ENCODE measurements around the gene DCUN1D5. TPM values are rescaled to one million over a fixed set of nuclear protein-coding genes. Genes with fewer than 3 reads are reported as not detected.

Gene DCUN1D5
- total and polyA plus RNA-seq, 2 experiments from 2014 or later = 136 to 189 TPM

- H3F3A ChIP-seq (replicated peaks; ENCODE audit: low read depth) = no peaks in the 10 kb centered on the region
- H3K9me2 ChIP-seq (ENCODE audit: insufficient read depth) = 0 out of 2 replicates have a peak, but pooled peaks cover 1% of the 10 kb centered on the region
- H3K4me3 ChIP-seq = no peak overlapping the region
- H3K36me3 ChIP-seq (ENCODE audit: insufficient read depth) = no peaks in the 10 kb centered on the region
- Mint-ChIP-seq H3K36me3 (ENCODE audit: low read depth) (no peaks in the 10 kb centered on the region), H3K9me3 (peaks cover 4% of the 10 kb centered on the region; the same call in 1 of the 3 replicates), H3K27me3 (ENCODE audit: insufficient read depth, low read depth, poor library complexity) (no peaks in the 10 kb centered on the region), H3K4me1 (no peaks in the 10 kb centered on the region), H3K27ac (no peak overlapping the region), H3K4me3 (no peak overlapping the region)
- H3K4me2 ChIP-seq = no peak overlapping the region
- H4K20me1 ChIP-seq (replicated peaks; ENCODE audit: insufficient read depth) = no peaks in the 10 kb centered on the region
- H3K27ac ChIP-seq (ENCODE audit: low read depth) = no peak overlapping the region
- ATAC-seq (no peak), DNase-seq (ENCODE audit: low spot score) (no peak)
- no peaks in the 10 kb centered on the region for H3K4me1 ChIP-seq (ENCODE audit: insufficient read depth)
- TF ChIP-seq STAT1 (IDR thresholded peaks at IDR 0.05; ENCODE audit: unreplicated experiment) = no peak
- TF ChIP-seq CREB1 (CRISPR knock-in tag; IDR thresholded peaks at IDR 0.05; ENCODE audit: low read depth) = no peak
- TF ChIP-seq ETS1 (IDR thresholded peaks at IDR 0.05) = no peak
- TF ChIP-seq ZNF114 (CRISPR knock-in tag; IDR thresholded peaks at IDR 0.05) = no peak
- TF ChIP-seq, protein P1, sequence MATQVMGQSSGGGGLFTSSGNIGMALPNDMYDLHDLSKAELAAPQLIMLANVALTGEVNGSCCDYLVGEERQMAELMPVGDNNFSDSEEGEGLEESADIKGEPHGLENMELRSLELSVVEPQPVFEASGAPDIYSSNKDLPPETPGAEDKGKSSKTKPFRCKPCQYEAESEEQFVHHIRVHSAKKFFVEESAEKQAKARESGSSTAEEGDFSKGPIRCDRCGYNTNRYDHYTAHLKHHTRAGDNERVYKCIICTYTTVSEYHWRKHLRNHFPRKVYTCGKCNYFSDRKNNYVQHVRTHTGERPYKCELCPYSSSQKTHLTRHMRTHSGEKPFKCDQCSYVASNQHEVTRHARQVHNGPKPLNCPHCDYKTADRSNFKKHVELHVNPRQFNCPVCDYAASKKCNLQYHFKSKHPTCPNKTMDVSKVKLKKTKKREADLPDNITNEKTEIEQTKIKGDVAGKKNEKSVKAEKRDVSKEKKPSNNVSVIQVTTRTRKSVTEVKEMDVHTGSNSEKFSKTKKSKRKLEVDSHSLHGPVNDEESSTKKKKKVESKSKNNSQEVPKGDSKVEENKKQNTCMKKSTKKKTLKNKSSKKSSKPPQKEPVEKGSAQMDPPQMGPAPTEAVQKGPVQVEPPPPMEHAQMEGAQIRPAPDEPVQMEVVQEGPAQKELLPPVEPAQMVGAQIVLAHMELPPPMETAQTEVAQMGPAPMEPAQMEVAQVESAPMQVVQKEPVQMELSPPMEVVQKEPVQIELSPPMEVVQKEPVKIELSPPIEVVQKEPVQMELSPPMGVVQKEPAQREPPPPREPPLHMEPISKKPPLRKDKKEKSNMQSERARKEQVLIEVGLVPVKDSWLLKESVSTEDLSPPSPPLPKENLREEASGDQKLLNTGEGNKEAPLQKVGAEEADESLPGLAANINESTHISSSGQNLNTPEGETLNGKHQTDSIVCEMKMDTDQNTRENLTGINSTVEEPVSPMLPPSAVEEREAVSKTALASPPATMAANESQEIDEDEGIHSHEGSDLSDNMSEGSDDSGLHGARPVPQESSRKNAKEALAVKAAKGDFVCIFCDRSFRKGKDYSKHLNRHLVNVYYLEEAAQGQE (IDR thresholded peaks at IDR 0.05; ENCODE audit: unreplicated experiment) = no peak
- TF ChIP-seq JUNB (IDR thresholded peaks at IDR 0.05; ENCODE audit: unreplicated experiment) = no peak
- no peak for TF ChIP-seq CTCF (conservative IDR thresholded peaks at IDR 0.05; ENCODE audit: low read depth in 2 of 2)
- TF ChIP-seq NANOG (IDR thresholded peaks at IDR 0.05; ENCODE audit: borderline replicate concordance) = no peak
- TF ChIP-seq POLR2AphosphoS5 (IDR thresholded peaks at IDR 0.05; ENCODE audit: low read depth) = no peak
- no peak for TF ChIP-seq EZH2 (IDR thresholded peaks at IDR 0.05; ENCODE audit: low read depth, unreplicated experiment)
- TF ChIP-seq, protein P2, sequence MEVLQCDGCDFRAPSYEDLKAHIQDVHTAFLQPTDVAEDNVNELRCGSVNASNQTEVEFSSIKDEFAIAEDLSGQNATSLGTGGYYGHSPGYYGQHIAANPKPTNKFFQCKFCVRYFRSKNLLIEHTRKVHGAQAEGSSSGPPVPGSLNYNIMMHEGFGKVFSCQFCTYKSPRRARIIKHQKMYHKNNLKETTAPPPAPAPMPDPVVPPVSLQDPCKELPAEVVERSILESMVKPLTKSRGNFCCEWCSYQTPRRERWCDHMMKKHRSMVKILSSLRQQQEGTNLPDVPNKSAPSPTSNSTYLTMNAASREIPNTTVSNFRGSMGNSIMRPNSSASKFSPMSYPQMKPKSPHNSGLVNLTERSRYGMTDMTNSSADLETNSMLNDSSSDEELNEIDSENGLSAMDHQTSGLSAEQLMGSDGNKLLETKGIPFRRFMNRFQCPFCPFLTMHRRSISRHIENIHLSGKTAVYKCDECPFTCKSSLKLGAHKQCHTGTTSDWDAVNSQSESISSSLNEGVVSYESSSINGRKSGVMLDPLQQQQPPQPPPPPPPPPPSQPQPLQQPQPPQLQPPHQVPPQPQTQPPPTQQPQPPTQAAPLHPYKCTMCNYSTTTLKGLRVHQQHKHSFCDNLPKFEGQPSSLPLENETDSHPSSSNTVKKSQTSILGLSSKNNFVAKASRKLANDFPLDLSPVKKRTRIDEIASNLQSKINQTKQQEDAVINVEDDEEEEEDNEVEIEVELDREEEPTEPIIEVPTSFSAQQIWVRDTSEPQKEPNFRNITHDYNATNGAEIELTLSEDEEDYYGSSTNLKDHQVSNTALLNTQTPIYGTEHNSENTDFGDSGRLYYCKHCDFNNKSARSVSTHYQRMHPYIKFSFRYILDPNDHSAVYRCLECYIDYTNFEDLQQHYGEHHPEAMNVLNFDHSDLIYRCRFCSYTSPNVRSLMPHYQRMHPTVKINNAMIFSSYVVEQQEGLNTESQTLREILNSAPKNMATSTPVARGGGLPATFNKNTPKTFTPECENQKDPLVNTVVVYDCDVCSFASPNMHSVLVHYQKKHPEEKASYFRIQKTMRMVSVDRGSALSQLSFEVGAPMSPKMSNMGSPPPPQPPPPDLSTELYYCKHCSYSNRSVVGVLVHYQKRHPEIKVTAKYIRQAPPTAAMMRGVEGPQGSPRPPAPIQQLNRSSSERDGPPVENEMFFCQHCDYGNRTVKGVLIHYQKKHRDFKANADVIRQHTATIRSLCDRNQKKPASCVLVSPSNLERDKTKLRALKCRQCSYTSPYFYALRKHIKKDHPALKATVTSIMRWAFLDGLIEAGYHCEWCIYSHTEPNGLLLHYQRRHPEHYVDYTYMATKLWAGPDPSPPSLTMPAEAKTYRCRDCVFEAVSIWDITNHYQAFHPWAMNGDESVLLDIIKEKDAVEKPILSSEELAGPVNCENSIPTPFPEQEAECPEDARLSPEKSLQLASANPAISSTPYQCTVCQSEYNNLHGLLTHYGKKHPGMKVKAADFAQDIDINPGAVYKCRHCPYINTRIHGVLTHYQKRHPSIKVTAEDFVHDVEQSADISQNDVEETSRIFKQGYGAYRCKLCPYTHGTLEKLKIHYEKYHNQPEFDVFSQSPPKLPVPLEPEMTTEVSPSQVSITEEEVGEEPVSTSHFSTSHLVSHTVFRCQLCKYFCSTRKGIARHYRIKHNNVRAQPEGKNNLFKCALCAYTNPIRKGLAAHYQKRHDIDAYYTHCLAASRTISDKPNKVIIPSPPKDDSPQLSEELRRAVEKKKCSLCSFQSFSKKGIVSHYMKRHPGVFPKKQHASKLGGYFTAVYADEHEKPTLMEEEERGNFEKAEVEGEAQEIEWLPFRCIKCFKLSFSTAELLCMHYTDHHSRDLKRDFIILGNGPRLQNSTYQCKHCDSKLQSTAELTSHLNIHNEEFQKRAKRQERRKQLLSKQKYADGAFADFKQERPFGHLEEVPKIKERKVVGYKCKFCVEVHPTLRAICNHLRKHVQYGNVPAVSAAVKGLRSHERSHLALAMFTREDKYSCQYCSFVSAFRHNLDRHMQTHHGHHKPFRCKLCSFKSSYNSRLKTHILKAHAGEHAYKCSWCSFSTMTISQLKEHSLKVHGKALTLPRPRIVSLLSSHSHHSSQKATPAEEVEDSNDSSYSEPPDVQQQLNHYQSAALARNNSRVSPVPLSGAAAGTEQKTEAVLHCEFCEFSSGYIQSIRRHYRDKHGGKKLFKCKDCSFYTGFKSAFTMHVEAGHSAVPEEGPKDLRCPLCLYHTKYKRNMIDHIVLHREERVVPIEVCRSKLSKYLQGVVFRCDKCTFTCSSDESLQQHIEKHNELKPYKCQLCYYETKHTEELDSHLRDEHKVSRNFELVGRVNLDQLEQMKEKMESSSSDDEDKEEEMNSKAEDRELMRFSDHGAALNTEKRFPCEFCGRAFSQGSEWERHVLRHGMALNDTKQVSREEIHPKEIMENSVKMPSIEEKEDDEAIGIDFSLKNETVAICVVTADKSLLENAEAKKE (CRISPR knock-in tag; IDR thresholded peaks at IDR 0.05) = no peak
- no peak for TF ChIP-seq ZNF331 (CRISPR knock-in tag; IDR thresholded peaks at IDR 0.05; ENCODE audit: low read depth)
- no peak for TF ChIP-seq EZH2phosphoT487 (IDR thresholded peaks at IDR 0.05; ENCODE audit: unreplicated experiment)
- H3K27me3 ChIP-seq (ENCODE audit: insufficient read depth) = no peaks in the 10 kb centered on the region
- H2AFZ ChIP-seq = no peak overlapping the region
- no peaks in the 10 kb centered on the region for H3K79me2 ChIP-seq (replicated peaks; ENCODE audit: insufficient read depth)
These were observed 67.9 kb downstream of the DCUN1D5 start for GRCh38 chr11:103024086-103024485.
